ENCODE results near the gene SPCS3.

SPCS3 gene

GRCh38 chr4:176354884-176355283 lies 35.1 kb downstream of the SPCS3 start:
- H3K9me2 ChIP-seq (ENCODE audit: low read depth, low read length) = no peaks in the 10 kb centered on the region
- H3K4me1 ChIP-seq (ENCODE audit: insufficient read depth, low read length, severe bottlenecking) = no peaks in the 10 kb centered on the region
- no peaks in the 10 kb centered on the region for H3F3A ChIP-seq (ENCODE audit: insufficient read depth, low read length)
- TF ChIP-seq CTCF (IDR thresholded peaks at IDR 0.05; ENCODE audit: low read length) (no peak), EZH2 (IDR thresholded peaks at IDR 0.05; ENCODE audit: borderline replicate concordance, low read length) (no peak)
- H3K27me3 ChIP-seq (ENCODE audit: insufficient read depth, low read length) = no peaks in the 10 kb centered on the region
- H3K27ac ChIP-seq (ENCODE audit: low read depth, low read length, poor library complexity, severe bottlenecking) = no peak overlapping the region
- H3K36me3 ChIP-seq (ENCODE audit: insufficient read depth, low read length) = no peaks in the 10 kb centered on the region
- 0 out of 2 replicates have a peak, but pooled peaks cover 3% of the 10 kb centered on the region for H3K9me3 ChIP-seq (ENCODE audit: low read length)
- no peak overlapping the region for H3K4me3 ChIP-seq (ENCODE audit: low read depth, low read length, poor library complexity, severe bottlenecking)
- H3K79me2 ChIP-seq (ENCODE audit: insufficient read depth, low read length) = no peaks in the 10 kb centered on the region
- H4K20me1 ChIP-seq (ENCODE audit: insufficient read depth, low read length) = no peaks in the 10 kb centered on the region
- no peak overlapping the region for H3K4me2 ChIP-seq (ENCODE audit: low read length)
- H2AFZ ChIP-seq (ENCODE audit: low read length) = no peak overlapping the region
- H3K9ac ChIP-seq (ENCODE audit: low read length) = no peak overlapping the region

GRCh38 chr4:176357359-176358082 lies 37.8 kb downstream of the SPCS3 start:
- TF ChIP-seq CTCF (IDR thresholded peaks at IDR 0.05; ENCODE audit: low read length) = no peak
- no peak for TF ChIP-seq EZH2 (IDR thresholded peaks at IDR 0.05; ENCODE audit: borderline replicate concordance, low read length)
- Histone ChIP-seq H3K9ac (ENCODE audit: low read length) (no peak overlapping the region), H3F3A (ENCODE audit: insufficient read depth, low read length) (no peaks in the 10 kb centered on the region), H3K36me3 (ENCODE audit: insufficient read depth, low read length) (no peaks in the 10 kb centered on the region), H2AFZ (ENCODE audit: low read length) (no peak overlapping the region), H3K27ac (ENCODE audit: low read depth, low read length, poor library complexity, severe bottlenecking) (no peak overlapping the region), H4K20me1 (ENCODE audit: insufficient read depth, low read length) (no peaks in the 10 kb centered on the region), H3K79me2 (ENCODE audit: insufficient read depth, low read length) (no peaks in the 10 kb centered on the region), H3K4me2 (ENCODE audit: low read length) (no peak overlapping the region), H3K4me1 (ENCODE audit: insufficient read depth, low read length, severe bottlenecking) (no peaks in the 10 kb centered on the region), H3K9me2 (ENCODE audit: low read depth, low read length) (no peaks in the 10 kb centered on the region), H3K4me3 (ENCODE audit: low read depth, low read length, poor library complexity, severe bottlenecking) (no peak overlapping the region), H3K9me3 (ENCODE audit: low read length) (0 out of 2 replicates have a peak, but pooled peaks cover 3% of the 10 kb centered on the region), H3K27me3 (ENCODE audit: insufficient read depth, low read length) (no peaks in the 10 kb centered on the region)

GRCh38 chr4:176358083-176358469 lies 38.3 kb downstream of the SPCS3 start:
- Histone ChIP-seq H3K9ac (ENCODE audit: low read length) (no peak overlapping the region), H3K4me1 (ENCODE audit: insufficient read depth, low read length, severe bottlenecking) (no peaks in the 10 kb centered on the region), H3F3A (ENCODE audit: insufficient read depth, low read length) (no peaks in the 10 kb centered on the region), H3K9me2 (ENCODE audit: low read depth, low read length) (no peaks in the 10 kb centered on the region), H2AFZ (ENCODE audit: low read length) (no peak overlapping the region), H4K20me1 (ENCODE audit: insufficient read depth, low read length) (no peaks in the 10 kb centered on the region), H3K79me2 (ENCODE audit: insufficient read depth, low read length) (no peaks in the 10 kb centered on the region), H3K27ac (ENCODE audit: low read depth, low read length, poor library complexity, severe bottlenecking) (no peak overlapping the region), H3K36me3 (ENCODE audit: insufficient read depth, low read length) (no peaks in the 10 kb centered on the region), H3K4me2 (ENCODE audit: low read length) (no peak overlapping the region), H3K4me3 (ENCODE audit: low read depth, low read length, poor library complexity, severe bottlenecking) (no peak overlapping the region), H3K27me3 (ENCODE audit: insufficient read depth, low read length) (no peaks in the 10 kb centered on the region), H3K9me3 (ENCODE audit: low read length) (0 out of 2 replicates have a peak, but pooled peaks cover 3% of the 10 kb centered on the region)
- TF ChIP-seq EZH2 (IDR thresholded peaks at IDR 0.05; ENCODE audit: borderline replicate concordance, low read length) = no peak
- no peak for TF ChIP-seq CTCF (IDR thresholded peaks at IDR 0.05; ENCODE audit: low read length)
